ENCODE data around the gene AGAP1. TPM values are rescaled to one million over a fixed set of nuclear protein-coding genes. Genes with fewer than 3 reads are reported as not detected.
A peak's percentile ranks its signal among the peaks of the same experiment; 100 is the strongest.

AGAP1 gene
- total RNA-seq, 1 donor from 2014 or later, result 20.4 TPM

DNA sequence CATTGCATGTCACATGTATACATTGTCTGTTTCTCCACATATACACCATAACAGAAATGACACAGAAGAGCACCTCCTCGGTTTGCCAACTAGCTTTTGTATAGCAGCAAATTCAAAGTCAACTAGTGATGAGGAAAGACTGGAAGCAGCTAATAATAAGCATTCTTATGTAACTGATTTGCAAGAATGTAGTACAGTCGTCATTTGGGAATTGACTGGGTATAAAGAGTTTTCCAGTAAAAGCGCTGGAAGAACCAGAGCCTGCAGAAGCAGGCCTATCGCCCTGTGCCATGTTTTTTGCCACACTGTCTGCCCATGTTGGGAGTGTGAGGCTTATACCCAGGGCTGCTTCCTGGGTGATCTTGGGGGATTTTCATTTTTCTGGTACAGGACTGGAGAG lies 363.8 kb downstream of the AGAP1 start:
- Mint-ChIP-seq H3K9me3 (no peaks in the 10 kb centered on the region), H3K4me3 (no peak overlapping the region), H3K4me1 (peaks cover 50% of the 10 kb centered on the region), H3K36me3 (peaks cover 16% of the 10 kb centered on the region), H3K27ac (no peak overlapping the region), H3K27me3 (ENCODE audit: insufficient read depth, low read depth) (no peaks in the 10 kb centered on the region)
- Histone ChIP-seq H3K4me2 (no peak overlapping the region), H3K27me3 (no peaks in the 10 kb centered on the region), H3K9ac (no peak overlapping the region), H3K4me1 (peaks cover 21% of the 10 kb centered on the region), H2AFZ (replicated peaks) (no peak overlapping the region), H3K36me3 (no peaks in the 10 kb centered on the region), H3K4me3 (no peak overlapping the region), H4K20me1 (ENCODE audit: low read depth) (peaks cover 23% of the 10 kb centered on the region), H3K27ac (no peak overlapping the region), H3F3A (ENCODE audit: low read depth) (peaks cover 4% of the 10 kb centered on the region), H3K79me2 (ENCODE audit: low read depth) (no peaks in the 10 kb centered on the region), H3K9me3 (ENCODE audit: low read depth) (no peaks in the 10 kb centered on the region)
- TF ChIP-seq, protein P1, sequence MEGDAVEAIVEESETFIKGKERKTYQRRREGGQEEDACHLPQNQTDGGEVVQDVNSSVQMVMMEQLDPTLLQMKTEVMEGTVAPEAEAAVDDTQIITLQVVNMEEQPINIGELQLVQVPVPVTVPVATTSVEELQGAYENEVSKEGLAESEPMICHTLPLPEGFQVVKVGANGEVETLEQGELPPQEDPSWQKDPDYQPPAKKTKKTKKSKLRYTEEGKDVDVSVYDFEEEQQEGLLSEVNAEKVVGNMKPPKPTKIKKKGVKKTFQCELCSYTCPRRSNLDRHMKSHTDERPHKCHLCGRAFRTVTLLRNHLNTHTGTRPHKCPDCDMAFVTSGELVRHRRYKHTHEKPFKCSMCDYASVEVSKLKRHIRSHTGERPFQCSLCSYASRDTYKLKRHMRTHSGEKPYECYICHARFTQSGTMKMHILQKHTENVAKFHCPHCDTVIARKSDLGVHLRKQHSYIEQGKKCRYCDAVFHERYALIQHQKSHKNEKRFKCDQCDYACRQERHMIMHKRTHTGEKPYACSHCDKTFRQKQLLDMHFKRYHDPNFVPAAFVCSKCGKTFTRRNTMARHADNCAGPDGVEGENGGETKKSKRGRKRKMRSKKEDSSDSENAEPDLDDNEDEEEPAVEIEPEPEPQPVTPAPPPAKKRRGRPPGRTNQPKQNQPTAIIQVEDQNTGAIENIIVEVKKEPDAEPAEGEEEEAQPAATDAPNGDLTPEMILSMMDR (IDR thresholded peaks at IDR 0.05), result no peak
- no peak for TF ChIP-seq EZH2 (IDR thresholded peaks at IDR 0.05)
- TF ChIP-seq EZH2phosphoT487 (IDR thresholded peaks at IDR 0.05), result no peak
- no peak for DNase-seq (ENCODE audit: low spot score)

DNA sequence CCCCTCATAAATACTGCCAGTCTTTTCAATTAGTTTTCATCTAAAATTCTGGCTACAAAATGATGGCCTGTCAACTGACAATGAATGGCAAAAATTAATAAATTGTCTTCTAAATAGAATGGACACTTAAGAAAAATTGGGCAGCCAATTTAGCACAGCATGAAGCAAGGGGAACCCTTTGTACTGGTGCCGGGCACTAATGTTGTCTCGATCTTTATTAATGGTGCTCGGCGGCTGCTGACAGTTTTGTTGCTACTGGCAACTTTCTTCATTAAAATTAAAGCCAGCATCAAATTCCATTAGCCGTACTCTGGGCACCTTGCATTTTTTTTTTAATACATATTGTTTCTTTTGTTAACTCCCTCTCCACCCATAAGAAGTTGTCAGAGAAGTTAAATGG lies 365.0 kb downstream of the AGAP1 start:
- Histone ChIP-seq H3F3A (ENCODE audit: low read depth) (no peaks in the 10 kb centered on the region), H4K20me1 (ENCODE audit: low read depth) (peaks cover 13% of the 10 kb centered on the region), H3K27ac (no peak overlapping the region), H3K79me2 (ENCODE audit: low read depth) (no peaks in the 10 kb centered on the region), H3K4me2 (no peak overlapping the region), H2AFZ (replicated peaks) (no peak overlapping the region), H3K9me3 (ENCODE audit: low read depth) (no peaks in the 10 kb centered on the region), H3K27me3 (no peaks in the 10 kb centered on the region), H3K4me3 (no peak overlapping the region), H3K36me3 (no peaks in the 10 kb centered on the region), H3K4me1 (peaks cover 16% of the 10 kb centered on the region), H3K9ac (no peak overlapping the region)
- H3K36me3 Mint-ChIP-seq, result peaks cover 23% of the 10 kb centered on the region
- no peaks in the 10 kb centered on the region for H3K9me3 Mint-ChIP-seq
- DNase-seq (ENCODE audit: low spot score), result no peak
- no peak overlapping the region for H3K4me3 Mint-ChIP-seq
- H3K27ac Mint-ChIP-seq, result no peak overlapping the region
- TF ChIP-seq, protein P1 (IDR thresholded peaks at IDR 0.05), result no peak
- no peak for TF ChIP-seq EZH2 (IDR thresholded peaks at IDR 0.05)
- no peak for TF ChIP-seq EZH2phosphoT487 (IDR thresholded peaks at IDR 0.05)
- no peaks in the 10 kb centered on the region for H3K27me3 Mint-ChIP-seq (ENCODE audit: insufficient read depth, low read depth)
- H3K4me1 Mint-ChIP-seq, result peaks cover 37% of the 10 kb centered on the region

DNA sequence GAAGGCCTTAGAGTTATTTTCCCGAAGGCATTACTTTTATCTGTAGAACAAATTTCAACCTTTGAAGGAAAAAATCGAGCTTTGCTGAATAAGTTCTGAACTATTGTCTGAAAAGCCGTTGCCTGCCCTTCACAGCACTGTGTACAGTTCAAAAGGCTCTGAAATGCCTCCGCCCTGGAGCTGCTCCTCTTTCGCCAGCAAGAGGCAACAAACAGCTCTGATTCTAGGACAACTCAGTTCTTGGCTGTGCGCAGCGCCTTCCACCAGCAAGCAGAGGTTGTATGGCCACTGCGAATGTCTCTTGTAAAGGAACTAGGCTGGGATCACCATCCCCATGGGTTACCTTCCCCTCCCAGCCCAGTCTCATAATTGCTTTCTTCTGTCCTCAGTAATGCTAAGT lies 365.8 kb downstream of the AGAP1 start:
- no peaks in the 10 kb centered on the region for H3K9me3 ChIP-seq (ENCODE audit: low read depth)
- no peak for TF ChIP-seq EZH2phosphoT487 (IDR thresholded peaks at IDR 0.05)
- no peak for TF ChIP-seq EZH2 (IDR thresholded peaks at IDR 0.05)
- TF ChIP-seq, protein P1 (IDR thresholded peaks at IDR 0.05), result no peak
- H3K27ac ChIP-seq, result no peak overlapping the region
- Mint-ChIP-seq H3K27ac (peak overlapping the region; percentile 9), H3K4me3 (no peak overlapping the region), H3K36me3 (peaks cover 23% of the 10 kb centered on the region), H3K4me1 (peaks cover 38% of the 10 kb centered on the region), H3K9me3 (peaks cover 2% of the 10 kb centered on the region), H3K27me3 (ENCODE audit: insufficient read depth, low read depth) (no peaks in the 10 kb centered on the region)
- no peak overlapping the region for H3K4me2 ChIP-seq
- no peak overlapping the region for H3K9ac ChIP-seq
- H4K20me1 ChIP-seq (ENCODE audit: low read depth), result peaks cover 12% of the 10 kb centered on the region
- H2AFZ ChIP-seq (replicated peaks), result no peak overlapping the region
- peaks cover 24% of the 10 kb centered on the region for H3K4me1 ChIP-seq
- H3K27me3 ChIP-seq, result no peaks in the 10 kb centered on the region
- no peak overlapping the region for H3K4me3 ChIP-seq
- DNase-seq (ENCODE audit: low spot score), result peak; percentile 15
- H3F3A ChIP-seq (ENCODE audit: low read depth), result peaks cover 1% of the 10 kb centered on the region
- no peaks in the 10 kb centered on the region for H3K79me2 ChIP-seq (ENCODE audit: low read depth)
- no peaks in the 10 kb centered on the region for H3K36me3 ChIP-seq

Measured in neural progenitor cell (in vitro differentiated cells).